Erythroblast (primary cell): ENCODE results near the gene IMPG2.

Experiments used
- GATA1 ChIP-seq: IDR thresholded peaks from 2 replicates; pipeline ENCODE4 v1.6.1; 2011; ENCODE audit warnings: low read depth, mild to moderate bottlenecking, control low read depth, low read length, moderate library complexity
- POLR2A ChIP-seq: IDR thresholded peaks from 2 replicates; pipeline ENCODE4 v1.6.1; 2011; ENCODE audit warnings: mild to moderate bottlenecking, low read length

GRCh38 chr3:101273156-101273555 is 47.2 kb downstream of the IMPG2 start:
- TF ChIP-seq POLR2A: no peak
- TF ChIP-seq GATA1: no peak
